H1 (cell line): ENCODE measurements around the gene AKT1S1. TPM values are rescaled to one million over a fixed set of nuclear protein-coding genes. Genes with fewer than 3 reads are reported as not detected.

Source experiments
- CTCF ChIA-PET: fragments of 300-600 bp; sonication (Branson Sonifier 250); formaldehyde crosslinking; loops from one replicate; lab custom pipeline; 2021; ENCODE audit not compliant: partially characterized antibody; lab: Charles Lee
- POLR2A ChIA-PET: fragments of 300-600 bp; sonication (Branson Sonifier 250); formaldehyde crosslinking; loops from one replicate; lab custom pipeline; 2021; ENCODE audit warnings: inconsistent platforms; ENCODE audit not compliant: partially characterized antibody; lab: Charles Lee
- DNase-seq, 2 experiments: peaks; one replicate each; pipeline versions ENCODE4 v3.0.0 to v3.0.0-alpha.2; 2010 to 2022; ENCODE audit warnings: low spot score in 2 of 2, low read depth in 1 of 2, mixed read lengths in 1 of 2
- FAIRE-seq: peaks from 2 replicates; lab custom pipeline; 2011; peaks lifted over from hg19 to GRCh38; lab: Jason Lieb, UNC
- H2AFZ ChIP-seq: 2 replicates; pipeline ENCODE4 v1.8.1; 2012; ENCODE audit warnings: low read length, inconsistent platforms
- H2AK5ac ChIP-seq: 2 replicates; pipeline ENCODE4 v1.6.1; 2013; ENCODE audit warnings: low read depth, low read length
- H2BK120ac ChIP-seq: replicated peaks from 2 replicates; pipeline ENCODE3; 2013; ENCODE audit warnings: low read depth, low read length, inconsistent platforms
- H2BK12ac ChIP-seq: 2 replicates; pipeline ENCODE4 v1.6.1; 2013; ENCODE audit warnings: low read depth, low read length
- H2BK15ac ChIP-seq: 2 replicates; pipeline ENCODE4 v1.6.1; 2013; ENCODE audit warnings: low read length
- H2BK20ac ChIP-seq: 2 replicates; pipeline ENCODE4 v1.6.1; 2013; ENCODE audit warnings: low read length
- H2BK5ac ChIP-seq: 2 replicates; pipeline ENCODE4 v1.6.1; 2013; ENCODE audit warnings: low read depth, low read length
- H3K14ac ChIP-seq: 2 replicates; pipeline ENCODE4 v1.6.1; 2013; ENCODE audit warnings: inconsistent platforms; ENCODE audit not compliant: insufficient read length
- H3K18ac ChIP-seq: 2 replicates; pipeline ENCODE4 v1.6.1; 2013; ENCODE audit warnings: low read length; ENCODE audit errors: extremely low read depth
- H3K23ac ChIP-seq: 2 replicates; pipeline ENCODE4 v1.6.1; 2013; ENCODE audit warnings: inconsistent platforms; ENCODE audit not compliant: insufficient read length
- H3K23me2 ChIP-seq: 2 replicates; pipeline ENCODE4 v1.6.1; 2013; ENCODE audit warnings: low read depth, low read length
- H3K27ac ChIP-seq: 2 replicates; pipeline ENCODE4 v1.6.1; 2011; ENCODE audit warnings: low read depth, low read length, inconsistent platforms
- H3K27me3 ChIP-seq, 4 experiments: replicated peaks in 1 of 4; 1 replicate in 1 of 4; 2 replicates in 3 of 4; pipeline versions ENCODE4 v1.6.1 to v1.8.1; 2011 to 2013; ENCODE audit warnings: low read length in 3 of 4, mild to moderate bottlenecking in 3 of 4, inconsistent platforms in 2 of 4, mixed read lengths in 2 of 4, moderate library complexity in 1 of 4; ENCODE audit not compliant: control insufficient read depth in 3 of 4, insufficient read depth in 3 of 4; ENCODE audit errors: extremely low read depth in 1 of 4
- H3K36me3 ChIP-seq, 4 experiments: 2 replicates each; pipeline versions ENCODE4 v1.6.1 to v1.8.1; 2011 to 2013; ENCODE audit warnings: mild to moderate bottlenecking in 4 of 4, low read length in 3 of 4, moderate library complexity in 2 of 4, control low read depth in 1 of 4, inconsistent platforms in 1 of 4; ENCODE audit not compliant: insufficient read depth in 4 of 4, control insufficient read depth in 2 of 4
- H3K4ac ChIP-seq: replicated peaks from 2 replicates; pipeline ENCODE3; 2013; ENCODE audit warnings: low read length, low read depth, mixed read lengths, inconsistent platforms; ENCODE audit not compliant: insufficient read length
- H3K4me1 ChIP-seq, 4 experiments: replicated peaks in 1 of 4; 1 replicate in 1 of 4; 2 replicates in 3 of 4; pipeline versions ENCODE4 v1.6.1 to v1.8.1; 2011 to 2013; ENCODE audit warnings: low read length in 3 of 4, inconsistent platforms in 2 of 4, mixed read lengths in 1 of 4; ENCODE audit not compliant: insufficient read depth in 4 of 4, control insufficient read depth in 3 of 4
- H3K4me2 ChIP-seq, 2 experiments: 2 replicates each; pipeline versions ENCODE4 v1.6.1 to v1.8.1; 2011 to 2013; ENCODE audit warnings: low read depth in 2 of 2, low read length in 2 of 2, control low read depth in 1 of 2, inconsistent platforms in 1 of 2, mild to moderate bottlenecking in 1 of 2; ENCODE audit not compliant: insufficient read depth in 1 of 2
- H3K4me3 ChIP-seq, 4 experiments: fragments of 200-600, 300-600 bp in 1 of 4; sonication (generic), shearing (Covaris generic), sonication (Bioruptor Twin) in 1 of 4; 2 replicates each; pipeline versions ENCODE4 v1.5.1 to v1.8.1; 2011 to 2016; ENCODE audit warnings: low read length in 4 of 4, low read depth in 3 of 4, control low read depth in 2 of 4, inconsistent platforms in 2 of 4, mild to moderate bottlenecking in 2 of 4, mixed read lengths in 1 of 4, moderate library complexity in 1 of 4; ENCODE audit not compliant: insufficient read depth in 2 of 4; ENCODE audit errors: extremely low read depth in 1 of 4
- H3K56ac ChIP-seq: replicated peaks from 2 replicates; pipeline ENCODE3; 2013; ENCODE audit warnings: low read depth, mild to moderate bottlenecking, mixed read lengths, low read length, inconsistent platforms; ENCODE audit not compliant: insufficient read length
- H3K79me1 ChIP-seq: 2 replicates; pipeline ENCODE4 v1.6.1; 2013; ENCODE audit warnings: low read depth, low read length, control low read depth
- H3K79me2 ChIP-seq, 2 experiments: 2 replicates each; pipeline versions ENCODE4 v1.6.1 to v1.8.1; 2012 to 2013; ENCODE audit warnings: low read length in 2 of 2, mild to moderate bottlenecking in 2 of 2, inconsistent platforms in 1 of 2; ENCODE audit not compliant: insufficient read depth in 2 of 2, control insufficient read depth in 1 of 2
- H3K9ac ChIP-seq, 4 experiments: replicated peaks in 1 of 4; 1 replicate in 1 of 4; 2 replicates in 3 of 4; pipeline versions ENCODE4 v1.6.1 to v1.8.1; 2011 to 2013; ENCODE audit warnings: low read depth in 3 of 4, low read length in 3 of 4, control low read depth in 2 of 4, mild to moderate bottlenecking in 2 of 4, moderate library complexity in 2 of 4, inconsistent platforms in 1 of 4; ENCODE audit errors: extremely low read depth in 1 of 4
- H3K9me3 ChIP-seq, 2 experiments: 2 replicates each; pipeline versions ENCODE4 v1.6.1 to v1.8.1; 2012 to 2013; ENCODE audit warnings: mild to moderate bottlenecking in 2 of 2, moderate library complexity in 2 of 2, control low read depth in 1 of 2, inconsistent platforms in 1 of 2, low read depth in 1 of 2, low read length in 1 of 2, mixed read lengths in 1 of 2; ENCODE audit not compliant: insufficient read depth in 2 of 2
- H4K20me1 ChIP-seq, 2 experiments: replicated peaks in 1 of 2; 2 replicates each; pipeline versions ENCODE3 to v1.8.1; 2011 to 2013; ENCODE audit warnings: inconsistent platforms in 2 of 2, low read length in 2 of 2, mild to moderate bottlenecking in 1 of 2; ENCODE audit not compliant: insufficient read depth in 2 of 2, control insufficient read depth in 1 of 2
- H4K5ac ChIP-seq: 2 replicates; pipeline ENCODE4 v1.6.1; 2013; ENCODE audit warnings: low read length, low read depth, mixed read lengths, inconsistent platforms; ENCODE audit not compliant: insufficient read length
- H4K8ac ChIP-seq: 2 replicates; pipeline ENCODE4 v1.8.0; 2013; ENCODE audit warnings: mild to moderate bottlenecking, moderate library complexity, low read length, inconsistent platforms; ENCODE audit not compliant: insufficient read depth; ENCODE audit errors: extremely low read depth
- H4K91ac ChIP-seq: replicated peaks from 2 replicates; pipeline ENCODE3; 2013; ENCODE audit warnings: low read length, mixed read lengths, inconsistent platforms; ENCODE audit not compliant: insufficient read length
- ASH2L ChIP-seq: fragments of 200-600, 300-600 bp; sonication (generic); IDR thresholded peaks from one replicate; pipeline ENCODE4 v1.7.1; 2017; ENCODE audit warnings: low read length
- BACH1 ChIP-seq: IDR thresholded peaks from 2 replicates; pipeline ENCODE4 v1.6.1; 2012; ENCODE audit warnings: low read length, improper control_type of control experiment
- FOSL1 ChIP-seq: IDR thresholded peaks from 2 replicates; pipeline ENCODE4 v1.6.1; 2011; ENCODE audit warnings: mild to moderate bottlenecking, low read depth, low read length, moderate library complexity; ENCODE audit not compliant: insufficient read depth
- KDM5A ChIP-seq: fragments of 200-600 bp; IDR thresholded peaks from 2 replicates; pipeline ENCODE4 v1.7.1; 2012; ENCODE audit warnings: mild to moderate bottlenecking, low read length, inconsistent platforms, mixed read lengths
- SAP30 ChIP-seq: fragments of 300-600 bp; sonication (generic); IDR thresholded peaks from 2 replicates; pipeline ENCODE4 v1.7.1; 2012; ENCODE audit warnings: low read length, moderate library complexity, mild to moderate bottlenecking, inconsistent platforms; ENCODE audit not compliant: insufficient read depth, insufficient replicate concordance
- SIRT6 ChIP-seq: IDR thresholded peaks from one replicate; pipeline ENCODE4 v1.7.1; 2012; ENCODE audit warnings: low read length, inconsistent platforms
- SUZ12 ChIP-seq: fragments of 200-600 bp; sonication (generic); IDR thresholded peaks from 2 replicates; pipeline ENCODE4 v1.6.1; 2012; ENCODE audit warnings: mild to moderate bottlenecking, inconsistent platforms, low read length, moderate library complexity, mixed read lengths
- TAF1 ChIP-seq: IDR thresholded peaks from 2 replicates; pipeline ENCODE4 v1.6.1; 2011; ENCODE audit warnings: mild to moderate bottlenecking, low read depth, low read length
- TBP ChIP-seq: IDR thresholded peaks from 2 replicates; pipeline ENCODE4 v1.6.1; 2011; ENCODE audit warnings: low read depth, low read length, improper control_type of control experiment
- TCF12 ChIP-seq: IDR thresholded peaks from 2 replicates; pipeline ENCODE4 v1.6.1; 2011; ENCODE audit warnings: low read depth, mild to moderate bottlenecking, low read length
- TEAD4 ChIP-seq: IDR thresholded peaks from 2 replicates; pipeline ENCODE4 v1.6.1; 2012; ENCODE audit warnings: low read depth, low read length, inconsistent platforms, mixed read lengths
- WGBS, 2 experiments: shearing (Covaris generic) in 1 of 2; methylation state at CpG; one replicate each; pipeline versions ENCODE4 v1.1.6 to v1.1.7; 2013 to 2015; ENCODE audit warnings: low lambda C conversion rate in 2 of 2, mixed read lengths in 2 of 2, inconsistent platforms in 1 of 2, low coverage in 1 of 2, missing lambda C conversion rate in 1 of 2; ENCODE audit not compliant: insufficient replicate concordance in 2 of 2, insufficient coverage in 1 of 2, insufficient read length in 1 of 2; ENCODE audit errors: extremely low coverage in 1 of 2, missing lambda C conversion rate in 1 of 2; 5-methylcytosine and 5-hydroxymethylcytosine counted together
- polyA plus RNA-seq, 7 experiments: library from polyadenylated mRNA; depleted of rRNA in 3 of 7; stranded (reverse) in 5 of 7; unstranded in 2 of 7; fragments of >200 nt in 5 of 7; fragments of 200-250 nt in 2 of 7; gene quantifications; 1 replicate in 5 of 7; 2 replicates in 1 of 7; 4 replicates in 1 of 7; pipeline versions ENCODE4 v1.2.1 to v1.2.3, GENCODE V29; 2011 to 2013; ENCODE audit warnings: missing spikeins in 2 of 7, mixed read lengths in 2 of 7
- total RNA-seq: library from RNA; stranded (reverse); fragmentation: NEBNext Ultra II Directional; extraction: Animal tissue kit (Norgen Biotek cat#: 25700); gene quantifications from 2 replicates; pipeline ENCODE4 v1.2.1, GENCODE V29; 2021
- TF ChIP-seq, protein P1 (sequence below), 3 experiments: IDR thresholded peaks; 1 replicate in 2 of 3; 2 replicates in 1 of 3; pipeline versions ENCODE4 v1.5.1 to v1.6.1; 2011; ENCODE audit warnings: low read length in 3 of 3, mild to moderate bottlenecking in 3 of 3, inconsistent platforms in 2 of 3, low read depth in 1 of 3, moderate library complexity in 1 of 3; ENCODE audit not compliant: insufficient read depth in 1 of 3; ENCODE audit errors: control extremely low read depth in 1 of 3

AKT1S1 gene
- total and polyA plus RNA-seq, 2 of the 8 experiments (the other 6 are each of a cell fraction or from before 2014, with no cell fraction given) = 40.7 to 45.9 TPM

DNA sequence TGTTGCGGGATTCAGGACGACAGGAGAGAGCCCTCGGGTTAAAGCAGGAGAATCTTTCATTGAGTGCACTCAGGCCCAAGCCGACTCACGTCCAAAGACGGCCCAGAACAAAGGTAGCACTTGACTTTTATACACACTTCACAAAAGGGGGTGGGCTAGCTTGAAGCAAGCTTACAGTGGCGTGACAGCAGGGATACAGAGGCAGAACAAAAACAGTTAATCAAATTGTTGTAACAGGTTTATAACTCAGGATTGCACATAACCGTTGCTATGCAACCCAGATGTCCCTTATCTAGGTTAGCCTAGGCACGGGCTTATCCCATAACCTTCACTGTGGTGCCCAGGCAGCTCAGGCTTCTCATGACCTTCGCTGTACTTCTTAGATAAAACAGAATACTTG is 57.0 kb downstream of the AKT1S1 start:
- no peaks in the 10 kb centered on the region for H3K9me3 ChIP-seq
- no peak overlapping the region for H4K5ac ChIP-seq
- ChIA-PET CTCF (interaction anchor here (0.7 to 1.8 kb wide), 5 partner anchors 9 to 216 kb away, joined by 3 to 5 read pairs (median 4); no protein-coding TSS in a partner anchor), POLR2A (interaction anchor here (1.0 to 1.9 kb wide), 4 partner anchors 11 to 31 kb away, joined by 3 to 19 read pairs (median 9); partner anchors contain the start of gene PTOV1)
- no peak for FAIRE-seq
- H2AFZ ChIP-seq = no peak overlapping the region
- H4K91ac ChIP-seq = no peak overlapping the region
- no peaks in the 10 kb centered on the region for H3K27me3 ChIP-seq
- no peak overlapping the region for H3K14ac ChIP-seq
- H3K4me1 ChIP-seq = peaks cover 0 to 7% (median 4%) of the 10 kb centered on the region in 4 experiments; a peak in 3 of 7 replicates
- H2BK5ac ChIP-seq = no peak overlapping the region
- no peak overlapping the region for H3K4me3 ChIP-seq
- 93% methylated on average over 10 of the region's 10 CpGs; no CpG with 5 or more reads in 1 of the 2 experiments for WGBS, 2 experiments
- peaks cover 2% of the 10 kb centered on the region for H3K23me2 ChIP-seq
- H4K8ac ChIP-seq = no peak overlapping the region
- H3K18ac ChIP-seq = no peak overlapping the region
- H3K79me1 ChIP-seq = peaks cover 11% of the 10 kb centered on the region
- H3K23ac ChIP-seq = no peak overlapping the region
- H3K56ac ChIP-seq = no peak overlapping the region
- no peak for DNase-seq
- peaks cover 0 to 13% (median 4%) of the 10 kb centered on the region in 4 experiments; a peak in 5 of 8 replicates for H3K36me3 ChIP-seq
- H3K79me2 ChIP-seq = peaks cover 0 to 35% of the 10 kb centered on the region in 2 experiments; a peak in 3 of 4 replicates
- H2BK20ac ChIP-seq = no peak overlapping the region
- peaks cover 0 to 10% of the 10 kb centered on the region in 2 experiments for H4K20me1 ChIP-seq
- H3K9ac ChIP-seq = no peak overlapping the region
- H2BK15ac ChIP-seq = no peak overlapping the region
- H3K27ac ChIP-seq = no peak overlapping the region
- H3K4ac ChIP-seq = no peak overlapping the region
- no peak overlapping the region for H2BK120ac ChIP-seq
- no peak overlapping the region for H2BK12ac ChIP-seq
- no peak overlapping the region for H3K4me2 ChIP-seq
- H2AK5ac ChIP-seq = no peak overlapping the region
- TF ChIP-seq TBP = no peak
- TF ChIP-seq SUZ12 = no peak
- no peak for TF ChIP-seq BACH1
- no peak for TF ChIP-seq ASH2L
- TF ChIP-seq TCF12 = no peak
- TF ChIP-seq TAF1 = no peak
- TF ChIP-seq SAP30 = no peak
- no peak for TF ChIP-seq FOSL1
- no peak for TF ChIP-seq KDM5A
- no peak for TF ChIP-seq TEAD4
- TF ChIP-seq, protein P1, sequence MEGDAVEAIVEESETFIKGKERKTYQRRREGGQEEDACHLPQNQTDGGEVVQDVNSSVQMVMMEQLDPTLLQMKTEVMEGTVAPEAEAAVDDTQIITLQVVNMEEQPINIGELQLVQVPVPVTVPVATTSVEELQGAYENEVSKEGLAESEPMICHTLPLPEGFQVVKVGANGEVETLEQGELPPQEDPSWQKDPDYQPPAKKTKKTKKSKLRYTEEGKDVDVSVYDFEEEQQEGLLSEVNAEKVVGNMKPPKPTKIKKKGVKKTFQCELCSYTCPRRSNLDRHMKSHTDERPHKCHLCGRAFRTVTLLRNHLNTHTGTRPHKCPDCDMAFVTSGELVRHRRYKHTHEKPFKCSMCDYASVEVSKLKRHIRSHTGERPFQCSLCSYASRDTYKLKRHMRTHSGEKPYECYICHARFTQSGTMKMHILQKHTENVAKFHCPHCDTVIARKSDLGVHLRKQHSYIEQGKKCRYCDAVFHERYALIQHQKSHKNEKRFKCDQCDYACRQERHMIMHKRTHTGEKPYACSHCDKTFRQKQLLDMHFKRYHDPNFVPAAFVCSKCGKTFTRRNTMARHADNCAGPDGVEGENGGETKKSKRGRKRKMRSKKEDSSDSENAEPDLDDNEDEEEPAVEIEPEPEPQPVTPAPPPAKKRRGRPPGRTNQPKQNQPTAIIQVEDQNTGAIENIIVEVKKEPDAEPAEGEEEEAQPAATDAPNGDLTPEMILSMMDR (IDR thresholded peaks at IDR 0.05; ENCODE audit: control extremely low read depth in 1 of 3, insufficient read depth in 1 of 3, low read depth in 1 of 3, low read length in 3 of 3) = no peak
- no peak for TF ChIP-seq SIRT6
